Endothelial cell (in vitro differentiated cells): ENCODE measurements around the gene IDS. TPM values are rescaled to one million over a fixed set of nuclear protein-coding genes. Genes with fewer than 3 reads are reported as not detected.
"Not testable (repeated sequence)": the region's sequence is repeated elsewhere in the genome, so short reads cannot be mapped to it uniquely, and the experiment has no call there.

Experiments used
- DNase-seq: peaks from one replicate; pipeline ENCODE4 v3.0.0; 2021; ENCODE audit warnings: low spot score
- H3K27ac Mint-ChIP-seq: one replicate; pipeline ENCODE4 v1.8.0; 2021; ENCODE audit warnings: mixed read lengths, inconsistent platforms; ENCODE audit not compliant: unreplicated experiment
- H3K27me3 Mint-ChIP-seq: one replicate; pipeline ENCODE4 v1.8.0; 2021; ENCODE audit warnings: mild to moderate bottlenecking, moderate library complexity, mixed read lengths, inconsistent platforms; ENCODE audit not compliant: unreplicated experiment
- H3K36me3 Mint-ChIP-seq: one replicate; pipeline ENCODE4 v1.8.0; 2021; ENCODE audit warnings: mild to moderate bottlenecking, low read depth, mixed read lengths, inconsistent platforms; ENCODE audit not compliant: unreplicated experiment
- H3K4me1 Mint-ChIP-seq: one replicate; pipeline ENCODE4 v1.8.0; 2021; ENCODE audit warnings: mild to moderate bottlenecking, mixed read lengths, inconsistent platforms; ENCODE audit not compliant: unreplicated experiment
- H3K4me3 Mint-ChIP-seq: one replicate; pipeline ENCODE4 v1.8.0; 2021; ENCODE audit warnings: mild to moderate bottlenecking, mixed read lengths, inconsistent platforms; ENCODE audit not compliant: unreplicated experiment
- H3K9me3 Mint-ChIP-seq: one replicate; pipeline ENCODE4 v1.8.0; 2021; ENCODE audit warnings: mixed read lengths, inconsistent platforms; ENCODE audit not compliant: unreplicated experiment
- total RNA-seq: library from RNA; stranded (reverse); fragmentation: NEBNext Ultra II Directional; extraction: Animal tissue kit (Norgen Biotek cat#: 25700); gene quantifications from one replicate; pipeline ENCODE4 v1.2.1, GENCODE V29; 2021; ENCODE audit not compliant: unreplicated experiment
- TF ChIP-seq, protein P1 (sequence below): fragments of 200-600 bp; sonication (generic); IDR thresholded peaks from one replicate; pipeline ENCODE4 v1.5.0; 2021; ENCODE audit warnings: antibody characterized with exemption; ENCODE audit not compliant: unreplicated experiment

Gene IDS
- total RNA-seq, 1 donor from 2014 or later: 99.2 TPM

DNA sequence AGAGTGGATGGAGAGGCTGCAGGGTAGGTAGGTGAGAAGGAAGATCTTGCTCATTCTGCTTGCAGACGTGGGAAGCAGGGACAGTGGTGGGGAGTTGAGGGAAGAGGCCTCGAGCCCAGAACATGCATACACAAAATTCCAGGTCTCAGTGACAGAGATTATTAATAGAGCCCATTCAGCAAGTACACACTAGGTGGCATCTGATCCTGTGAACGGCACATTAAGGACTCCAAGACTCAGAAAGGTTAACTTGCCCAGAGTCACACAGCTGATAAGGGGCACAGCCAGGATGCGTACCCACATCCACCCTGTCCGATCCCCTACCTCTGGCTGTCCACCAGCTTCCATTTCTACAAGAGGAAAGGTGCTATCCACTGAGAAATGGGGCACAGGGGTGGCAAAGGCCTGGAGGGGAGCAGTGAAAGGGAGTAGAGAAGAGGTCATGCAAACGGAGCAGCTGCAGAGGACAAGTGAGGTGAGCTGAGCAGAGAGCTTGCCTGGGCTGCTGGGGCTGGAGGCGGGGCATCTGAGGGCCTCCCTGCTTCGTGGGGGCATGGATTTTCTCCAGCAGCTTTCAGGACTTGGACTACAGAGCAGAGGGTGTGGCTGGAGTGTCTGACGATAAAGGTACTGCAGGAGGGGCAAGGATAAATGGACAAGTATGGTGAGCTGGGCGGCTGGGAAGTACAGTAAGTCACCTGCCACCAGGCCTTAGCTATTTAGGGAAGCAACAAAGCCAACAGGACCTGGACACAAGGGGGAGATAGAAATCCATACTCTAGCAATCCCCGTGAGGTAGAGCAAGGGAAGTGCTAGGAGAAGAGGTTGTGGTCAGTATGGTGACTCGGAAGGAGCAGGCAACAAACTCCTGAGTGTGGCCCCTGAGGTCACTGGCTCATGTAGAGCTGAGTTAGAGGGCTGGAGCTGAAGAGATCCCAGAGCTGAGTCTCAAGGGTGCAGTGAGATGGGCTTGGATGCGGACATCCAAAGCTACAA, 11.2 kb downstream of the IDS start:
- TF ChIP-seq, protein P1, sequence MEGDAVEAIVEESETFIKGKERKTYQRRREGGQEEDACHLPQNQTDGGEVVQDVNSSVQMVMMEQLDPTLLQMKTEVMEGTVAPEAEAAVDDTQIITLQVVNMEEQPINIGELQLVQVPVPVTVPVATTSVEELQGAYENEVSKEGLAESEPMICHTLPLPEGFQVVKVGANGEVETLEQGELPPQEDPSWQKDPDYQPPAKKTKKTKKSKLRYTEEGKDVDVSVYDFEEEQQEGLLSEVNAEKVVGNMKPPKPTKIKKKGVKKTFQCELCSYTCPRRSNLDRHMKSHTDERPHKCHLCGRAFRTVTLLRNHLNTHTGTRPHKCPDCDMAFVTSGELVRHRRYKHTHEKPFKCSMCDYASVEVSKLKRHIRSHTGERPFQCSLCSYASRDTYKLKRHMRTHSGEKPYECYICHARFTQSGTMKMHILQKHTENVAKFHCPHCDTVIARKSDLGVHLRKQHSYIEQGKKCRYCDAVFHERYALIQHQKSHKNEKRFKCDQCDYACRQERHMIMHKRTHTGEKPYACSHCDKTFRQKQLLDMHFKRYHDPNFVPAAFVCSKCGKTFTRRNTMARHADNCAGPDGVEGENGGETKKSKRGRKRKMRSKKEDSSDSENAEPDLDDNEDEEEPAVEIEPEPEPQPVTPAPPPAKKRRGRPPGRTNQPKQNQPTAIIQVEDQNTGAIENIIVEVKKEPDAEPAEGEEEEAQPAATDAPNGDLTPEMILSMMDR: no peak
- H3K27ac Mint-ChIP-seq: no peak overlapping the region
- H3K9me3 Mint-ChIP-seq: no peaks in the 10 kb centered on the region
- peaks cover 3% of the 10 kb centered on the region for H3K27me3 Mint-ChIP-seq
- H3K4me1 Mint-ChIP-seq: no peaks in the 10 kb centered on the region
- DNase-seq: no peak
- peaks cover 28% of the 10 kb centered on the region for H3K36me3 Mint-ChIP-seq
- H3K4me3 Mint-ChIP-seq: no peak overlapping the region

DNA sequence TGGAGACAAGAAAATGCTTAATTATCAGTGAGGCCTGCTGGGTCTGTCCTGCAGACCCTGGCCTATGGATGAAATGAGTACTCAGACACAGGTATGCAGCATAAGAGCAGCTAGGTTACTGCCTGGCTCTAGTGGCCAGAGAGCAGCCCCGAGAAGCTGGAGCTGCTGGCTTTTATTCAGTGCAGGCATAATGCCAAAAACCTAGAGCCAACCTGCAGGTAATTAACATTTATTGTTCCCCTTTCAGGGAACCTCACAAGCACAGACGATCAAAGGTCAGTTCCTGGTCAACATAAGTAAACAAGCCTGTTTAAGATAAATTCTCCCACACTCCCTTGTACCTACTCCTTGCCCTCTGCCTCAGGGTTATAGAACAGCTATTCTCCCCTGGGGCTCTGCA, 13.3 kb downstream of the IDS start:
- H3K36me3 Mint-ChIP-seq: peaks cover 17% of the 10 kb centered on the region
- TF ChIP-seq, protein P1: no peak
- H3K4me3 Mint-ChIP-seq: no peak overlapping the region
- no peaks in the 10 kb centered on the region for H3K9me3 Mint-ChIP-seq
- H3K27ac Mint-ChIP-seq: no peak overlapping the region
- DNase-seq: no peak
- H3K27me3 Mint-ChIP-seq: peaks cover 3% of the 10 kb centered on the region
- H3K4me1 Mint-ChIP-seq: no peaks in the 10 kb centered on the region

DNA sequence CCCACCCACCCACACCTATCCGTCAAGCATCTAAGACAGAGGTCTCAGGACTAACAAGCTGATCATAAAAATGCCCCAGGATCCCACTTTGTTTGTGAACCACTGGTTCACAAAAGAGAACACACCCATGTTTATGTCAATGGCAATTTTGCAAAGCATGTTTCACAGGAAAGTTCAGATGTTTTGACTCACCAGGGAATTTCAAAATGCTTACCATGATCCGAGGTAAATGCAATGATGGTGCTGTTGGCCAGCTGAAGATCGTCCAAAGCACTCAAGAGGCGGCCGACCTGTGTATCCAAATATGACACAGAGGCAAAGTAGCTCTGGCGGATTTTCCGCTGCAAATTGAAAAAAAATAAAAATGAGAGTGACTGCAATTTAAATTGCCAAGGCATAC, 15.0 kb downstream of the IDS start:
- no peak for DNase-seq
- H3K27ac Mint-ChIP-seq: no peak overlapping the region
- no peaks in the 10 kb centered on the region for H3K4me1 Mint-ChIP-seq
- TF ChIP-seq, protein P1: no peak
- no peak overlapping the region for H3K4me3 Mint-ChIP-seq
- peaks cover 3% of the 10 kb centered on the region for H3K27me3 Mint-ChIP-seq
- peaks cover 25% of the 10 kb centered on the region for H3K36me3 Mint-ChIP-seq
- no peaks in the 10 kb centered on the region for H3K9me3 Mint-ChIP-seq

DNA sequence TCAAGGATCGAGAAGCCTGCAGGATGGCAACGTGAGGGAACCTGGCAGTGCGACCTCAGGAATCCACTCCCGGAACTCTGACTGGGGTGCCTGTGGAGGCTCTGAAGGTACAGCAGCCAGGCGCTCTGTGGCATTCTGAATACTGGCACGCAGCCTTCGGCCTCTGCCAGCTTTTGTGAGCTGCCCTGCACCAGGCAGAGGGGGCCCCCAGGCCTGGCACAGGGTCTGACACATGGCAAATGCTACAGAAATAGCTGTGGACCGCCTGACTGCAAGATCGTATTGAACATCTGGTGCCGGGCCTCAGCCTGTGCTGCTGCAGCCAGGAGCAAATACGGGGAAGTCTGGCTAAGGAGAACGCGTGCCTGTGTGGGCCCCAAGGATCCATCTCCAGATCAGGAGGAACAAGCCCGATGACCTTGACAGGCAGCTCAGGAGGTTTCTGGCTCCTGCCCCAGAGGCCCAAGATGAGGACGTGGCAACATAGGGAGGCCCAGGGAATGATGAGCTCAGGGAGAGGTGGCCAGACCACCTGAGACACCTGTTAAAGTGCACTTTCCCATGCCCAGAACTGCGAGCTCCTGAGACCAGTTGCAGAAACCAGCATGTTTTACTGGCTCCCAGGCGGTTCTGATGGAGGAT, 16.6 kb downstream of the IDS start:
- not testable (repeated sequence) for H3K4me3 Mint-ChIP-seq, H3K4me1 Mint-ChIP-seq, H3K27me3 Mint-ChIP-seq, H3K27ac Mint-ChIP-seq, DNase-seq, H3K9me3 Mint-ChIP-seq
- peaks cover 32% of the 10 kb centered on the region for H3K36me3 Mint-ChIP-seq

DNA sequence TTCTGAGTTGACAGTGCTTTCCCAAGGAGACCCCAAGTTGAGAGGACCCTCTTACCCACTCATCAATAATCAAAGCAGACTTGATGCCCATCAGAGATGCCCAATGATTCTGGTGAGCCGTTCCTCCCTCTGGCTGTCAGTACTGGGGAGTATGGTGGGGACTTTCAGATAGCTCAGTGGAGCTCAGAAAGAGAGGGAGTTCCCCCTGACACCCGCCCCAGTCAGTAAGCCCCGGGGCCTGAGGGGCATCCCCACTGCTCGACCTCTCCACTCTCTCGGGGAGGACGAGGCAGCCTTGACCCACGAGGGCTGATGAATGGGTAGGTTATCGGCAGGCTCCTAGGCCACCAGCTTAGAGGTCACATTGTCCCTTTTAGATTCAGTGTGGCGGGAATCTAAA, 17.1 kb downstream of the IDS start:
- H3K9me3 Mint-ChIP-seq, H3K4me3 Mint-ChIP-seq, H3K27me3 Mint-ChIP-seq, H3K27ac Mint-ChIP-seq, DNase-seq, H3K4me1 Mint-ChIP-seq: not testable (repeated sequence)
- H3K36me3 Mint-ChIP-seq: peaks cover 34% of the 10 kb centered on the region

DNA sequence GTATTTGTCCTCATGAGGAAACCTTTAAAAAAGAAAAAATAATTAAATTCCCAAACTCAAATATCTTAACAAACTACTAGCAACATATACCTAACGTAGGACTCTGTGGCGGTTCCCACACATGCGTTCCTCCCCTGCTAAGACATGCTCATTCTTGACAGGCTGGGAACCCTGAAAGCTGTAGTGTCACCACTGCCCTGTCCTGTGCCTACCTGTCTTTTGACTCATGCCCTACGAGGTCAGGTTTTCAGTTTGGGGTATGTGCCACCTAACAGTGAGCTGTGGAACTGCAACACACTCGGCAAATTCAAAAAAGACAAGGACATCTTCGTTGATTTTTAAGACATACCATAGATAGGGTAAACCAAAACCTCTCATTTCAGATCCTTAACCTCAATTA, 17.8 kb downstream of the IDS start:
- peaks cover 3% of the 10 kb centered on the region for H3K4me1 Mint-ChIP-seq
- H3K27me3 Mint-ChIP-seq: peaks cover 3% of the 10 kb centered on the region
- no peaks in the 10 kb centered on the region for H3K9me3 Mint-ChIP-seq
- TF ChIP-seq, protein P1: no peak
- no peak overlapping the region for H3K4me3 Mint-ChIP-seq
- no peak for DNase-seq
- H3K36me3 Mint-ChIP-seq: peaks cover 34% of the 10 kb centered on the region
- H3K27ac Mint-ChIP-seq: no peak overlapping the region
